Measurements from ENCODE around the gene VAC14.
"Not testable (repeated sequence)": the region's sequence is repeated elsewhere in the genome, so short reads cannot be mapped to it uniquely, and the experiment has no call there.

Gene VAC14

GRCh38 chr16:70658921-70659320 is 142.0 kb downstream of the VAC14 start:
- DNase-seq: no peak

GRCh38 chr16:70657956-70658355 is 143.0 kb downstream of the VAC14 start:
- DNase-seq: peak in 1 of 2 experiments; percentile 29

GRCh38 chr16:70656712-70657263 is 144.2 kb downstream of the VAC14 start:
- no peak for DNase-seq

DNA sequence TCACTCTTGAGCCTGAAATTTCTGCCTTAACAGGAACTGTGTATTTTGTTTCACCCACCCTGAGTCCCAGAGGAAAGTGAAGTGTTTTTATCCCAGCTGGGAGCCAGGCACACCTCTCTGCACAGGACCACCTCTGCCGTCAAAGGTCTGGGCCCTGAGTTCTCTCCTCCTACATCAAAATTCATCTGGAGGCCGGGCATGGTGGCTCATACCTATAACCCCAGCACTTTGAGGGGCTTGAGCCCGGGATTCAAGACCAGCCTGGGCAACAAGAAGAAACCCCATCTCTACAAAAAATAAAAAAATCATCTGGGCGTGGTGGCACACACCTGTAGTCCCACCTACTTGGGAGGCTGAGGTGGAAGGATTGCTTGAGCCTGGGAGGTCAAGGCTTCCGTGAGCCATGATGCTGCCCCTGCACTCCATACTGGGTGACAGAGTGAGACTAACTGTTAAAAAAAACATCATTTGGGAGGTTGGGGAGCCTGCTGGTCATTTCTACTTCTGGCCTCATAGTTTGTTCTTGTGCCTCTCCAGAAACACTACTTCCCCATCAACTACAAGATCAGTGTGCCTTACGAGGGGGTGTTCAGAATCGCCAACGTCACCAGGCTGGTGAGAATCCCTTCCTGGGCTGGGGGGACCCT is 144.8 kb downstream of the VAC14 start:
- DNase-seq: no peak

- peak; percentile 72 to 86 for DNase-seq
Measured at GRCh38 chr16:70653809-70654771, 146.9 kb downstream of the VAC14 start.

- no peak for DNase-seq
Measured at GRCh38 chr16:70653406-70653805, 147.6 kb downstream of the VAC14 start.

DNA sequence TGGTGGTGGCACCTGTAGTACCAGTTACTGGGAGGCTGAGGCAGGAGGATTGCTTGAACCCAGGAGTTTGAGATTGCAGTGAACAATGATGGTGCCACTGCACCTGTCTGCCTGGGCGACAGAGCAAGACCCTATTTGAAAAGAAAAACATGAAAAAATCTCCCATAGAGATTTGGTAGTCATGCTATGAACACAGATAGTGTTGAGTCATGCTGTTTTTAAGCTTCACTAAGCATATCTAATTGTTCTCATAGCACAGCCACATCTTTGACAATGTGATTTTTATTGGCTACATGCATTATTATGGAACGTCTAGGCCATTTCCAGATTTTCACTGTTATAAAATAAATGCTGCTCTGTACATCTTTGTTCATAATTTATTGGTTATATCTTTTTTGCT is 148.6 kb downstream of the VAC14 start:
- DNase-seq: no peak

GRCh38 chr16:70651524-70651923 is 149.4 kb downstream of the VAC14 start:
- no peak for DNase-seq

- DNase-seq: no peak
Measured at GRCh38 chr16:70650216-70650615, 150.7 kb downstream of the VAC14 start.

DNA sequence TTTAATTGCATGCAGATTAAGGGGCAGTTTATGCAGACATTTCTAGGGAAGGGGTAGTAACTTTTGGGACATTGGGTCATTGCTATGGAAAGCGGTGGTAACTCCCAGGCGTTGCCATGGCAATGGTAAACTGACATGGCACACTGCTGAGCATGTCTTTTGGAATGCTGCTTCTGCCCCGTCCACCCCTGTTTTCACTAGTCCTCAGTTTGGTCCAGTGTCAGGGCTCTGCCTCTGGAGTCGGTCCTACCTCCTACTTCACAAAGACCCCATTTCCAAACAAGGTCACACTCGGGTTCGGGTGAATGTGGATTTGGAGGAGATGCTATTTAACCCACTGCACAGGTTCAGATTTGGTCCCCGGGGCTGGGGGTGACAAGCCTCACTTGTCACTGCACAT is 151.7 kb downstream of the VAC14 start:
- DNase-seq: no peak

- DNase-seq: no peak
Measured at GRCh38 chr16:70648606-70649005, 152.4 kb downstream of the VAC14 start.

- no peak for DNase-seq
Measured at GRCh38 chr16:70647441-70648359, 153.3 kb downstream of the VAC14 start.

GRCh38 chr16:70646260-70647241 is 154.4 kb downstream of the VAC14 start, which contains the start of gene IL34:
Gene IL34 (plus strand): TSS chr16:70646559. CDS start chr16:70646948, 389 bp downstream.
- peak; percentile 69 to 82 for DNase-seq

DNA sequence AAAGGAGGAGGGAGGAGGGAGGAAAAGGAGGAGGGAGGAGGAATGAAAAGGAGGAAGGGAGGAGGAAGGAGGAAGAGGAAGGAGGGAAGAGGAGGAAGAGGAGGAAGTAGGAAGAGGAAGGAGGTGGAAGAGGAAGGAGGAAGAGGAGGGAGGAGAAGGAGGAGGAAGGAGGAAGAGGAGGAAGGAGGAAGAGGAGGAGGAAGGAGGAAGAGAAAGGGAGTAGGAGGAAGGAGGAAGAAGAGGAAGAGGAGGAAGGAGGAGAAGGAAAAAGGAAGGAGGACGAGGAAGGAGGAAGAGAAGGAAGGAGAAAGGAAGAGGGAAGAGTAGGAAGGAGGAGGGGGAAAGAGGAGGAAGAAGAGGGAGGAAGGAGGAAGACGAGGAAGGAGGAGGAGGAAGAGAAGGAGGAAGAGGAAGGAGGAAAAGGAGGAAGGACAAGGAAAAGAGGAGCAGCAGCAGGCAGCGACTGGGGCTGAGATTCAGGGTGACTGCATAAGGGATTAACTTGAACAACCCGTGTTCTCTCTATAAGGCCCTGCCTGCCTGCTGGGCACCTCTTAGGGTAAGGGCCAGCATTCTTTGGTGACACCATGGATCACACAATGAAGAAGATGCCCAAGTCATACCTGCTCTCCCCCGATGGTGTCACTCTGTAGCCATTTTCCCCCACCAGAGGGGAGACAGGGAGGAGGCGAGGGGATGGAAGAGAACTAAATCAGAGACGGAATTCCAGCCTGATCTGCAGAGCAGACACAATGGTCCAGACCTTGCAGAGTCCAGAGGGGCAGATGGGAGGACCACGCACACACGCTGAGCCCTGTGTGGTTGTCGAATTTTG is 156.0 kb downstream of the VAC14 start:
- DNase-seq: peak in 1 of 2 experiments; percentile 24

DNA sequence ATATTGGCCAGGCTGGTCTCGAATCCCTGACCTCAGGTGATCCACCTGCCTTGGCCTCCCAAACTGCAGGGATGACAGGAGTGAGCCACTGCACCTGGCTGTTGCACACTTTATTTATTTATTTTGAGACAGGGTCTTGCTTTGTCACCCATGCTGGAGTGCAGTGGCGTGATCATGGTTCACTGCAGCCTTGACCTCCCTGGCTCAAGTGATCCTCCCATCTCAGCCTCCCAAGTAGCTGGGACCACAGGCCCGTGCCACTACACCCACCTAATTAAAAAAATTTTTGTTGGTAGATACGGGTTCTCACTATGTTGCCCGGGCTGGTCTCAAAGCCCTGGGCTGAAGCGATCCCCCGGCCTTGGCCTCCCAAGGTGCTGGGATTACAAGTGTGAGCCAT is 157.7 kb downstream of the VAC14 start:
- DNase-seq: not testable (repeated sequence)

DNA sequence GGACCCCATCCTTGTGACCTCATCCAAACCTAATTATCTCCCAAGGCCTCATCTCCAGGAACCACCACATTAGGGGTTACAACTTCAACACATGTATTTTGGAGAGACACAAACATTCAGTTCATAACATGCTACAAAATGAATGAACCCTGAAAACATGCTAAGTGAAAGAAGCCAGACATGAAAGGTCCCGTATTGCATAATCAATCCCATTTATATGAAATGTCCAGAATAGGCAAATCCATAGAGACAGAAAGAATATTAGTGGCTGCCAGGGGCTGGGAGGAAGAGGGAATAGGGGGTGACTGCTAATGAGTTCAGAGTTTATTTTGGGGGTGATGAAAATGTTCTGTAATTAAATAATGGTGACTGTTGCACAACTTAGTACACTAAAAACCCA is 158.3 kb downstream of the VAC14 start:
- no peak for DNase-seq

DNA sequence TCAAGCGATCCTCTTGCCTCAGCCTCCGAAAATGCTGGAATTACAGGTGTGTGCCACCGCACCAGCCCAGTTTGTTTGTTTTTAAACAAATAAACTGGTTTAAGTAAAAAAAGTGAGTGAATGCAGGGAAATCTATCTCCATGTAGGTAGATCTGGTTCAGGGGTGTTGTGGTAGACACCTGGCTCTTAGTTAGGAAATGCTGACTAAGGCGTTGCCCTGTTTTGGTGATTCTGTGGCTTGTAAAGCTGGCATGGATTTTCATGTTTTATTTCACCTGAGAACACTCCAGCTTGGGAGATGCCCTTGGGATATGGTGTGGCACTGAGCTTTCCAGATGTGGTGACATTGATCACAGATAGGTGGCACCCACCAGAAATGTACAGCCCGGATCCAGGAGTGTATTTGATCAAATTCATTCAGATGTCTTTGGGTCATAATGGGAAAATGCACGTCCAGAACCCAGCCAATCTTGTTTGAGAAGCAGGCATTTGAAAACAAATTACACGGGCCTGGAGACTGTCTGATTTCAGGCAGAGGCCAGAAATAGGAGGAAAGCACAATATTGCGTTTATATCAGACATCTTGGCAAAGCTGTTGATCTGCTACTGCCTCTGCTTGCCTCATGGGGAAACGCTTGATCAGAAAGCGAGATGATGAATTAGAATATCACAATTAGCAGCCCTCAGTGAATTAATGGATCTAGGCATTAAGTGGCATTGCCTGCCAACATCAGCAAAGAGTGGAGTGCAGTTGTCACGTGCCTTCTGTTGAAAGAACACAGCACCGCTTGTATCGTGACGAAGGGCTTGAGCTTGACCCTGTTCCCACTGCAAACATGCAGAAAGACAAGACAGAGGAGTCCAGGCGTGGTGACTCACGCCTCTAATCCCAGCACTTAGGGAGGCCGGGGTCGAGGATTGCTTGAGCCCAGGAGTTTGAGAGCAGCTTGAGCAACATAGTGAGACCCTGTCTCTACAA is 161.9 kb downstream of the VAC14 start:
- DNase-seq: no peak
